Fibroblast of pulmonary artery (primary cell): ENCODE measurements around the gene AKAP6.

ENCODE experiments used
- DNase-seq: peaks from one replicate; pipeline ENCODE4 v3.0.0-alpha.2; 2010; ENCODE audit warnings: low read depth
- H3K4me3 ChIP-seq: replicated peaks from 2 replicates; pipeline ENCODE4 v1.5.1; 2011; ENCODE audit warnings: low read depth, mild to moderate bottlenecking, control low read depth, low read length, moderate library complexity
- CTCF ChIP-seq: IDR thresholded peaks from 2 replicates; pipeline ENCODE4 v1.5.1; 2011; ENCODE audit warnings: mild to moderate bottlenecking, control low read depth, low read length, inconsistent platforms; ENCODE audit errors: missing control alignments

AKAP6 gene

GRCh38 chr14:32630701-32631100, 301.6 kb downstream of the AKAP6 start:
- TF ChIP-seq CTCF: no peak
- H3K4me3 ChIP-seq: no peak overlapping the region
- no peak for DNase-seq

- DNase-seq: no peak
- no peak overlapping the region for H3K4me3 ChIP-seq
- no peak for TF ChIP-seq CTCF
Measured at GRCh38 chr14:32633224-32633859, 304.2 kb downstream of the AKAP6 start.

GRCh38 chr14:32633930-32634329, 304.8 kb downstream of the AKAP6 start:
- TF ChIP-seq CTCF: no peak
- no peak for DNase-seq
- no peak overlapping the region for H3K4me3 ChIP-seq

GRCh38 chr14:32635061-32635719, 306.1 kb downstream of the AKAP6 start:
- DNase-seq: peak; percentile 66
- no peak overlapping the region for H3K4me3 ChIP-seq
- no peak for TF ChIP-seq CTCF

GRCh38 chr14:32637582-32637981, 308.5 kb downstream of the AKAP6 start:
- no peak for TF ChIP-seq CTCF
- H3K4me3 ChIP-seq: no peak overlapping the region
- DNase-seq: peak; percentile 22

- H3K4me3 ChIP-seq: no peak overlapping the region
- DNase-seq: no peak
- TF ChIP-seq CTCF: no peak
Measured at GRCh38 chr14:32639208-32639607, 310.1 kb downstream of the AKAP6 start.

GRCh38 chr14:32645551-32645950, 316.5 kb downstream of the AKAP6 start:
- no peak for DNase-seq
- no peak for TF ChIP-seq CTCF

More at GRCh38 chr14:32645551-32645950, 316.5 kb downstream of the AKAP6 start:
- H3K4me3 ChIP-seq: no peak overlapping the region
